H9 (cell line): ENCODE results near the gene EIF4E2. TPM values are rescaled to one million over a fixed set of nuclear protein-coding genes. Genes with fewer than 3 reads are reported as not detected.

ENCODE experiments used
- DNase-seq: peaks from one replicate; pipeline ENCODE4 v3.0.0-alpha.2; 2017
- H2AFZ ChIP-seq: one replicate; pipeline ENCODE4 v1.6.1; 2013; ENCODE audit warnings: mild to moderate bottlenecking, low read length, control low read depth, moderate library complexity
- H2AK5ac ChIP-seq: 2 replicates; pipeline ENCODE4 v1.6.1; 2013; ENCODE audit warnings: low read length, control low read depth, mixed read lengths; ENCODE audit not compliant: insufficient read length
- H2BK120ac ChIP-seq: one replicate; pipeline ENCODE4 v1.6.1; 2013; ENCODE audit warnings: low read depth, mild to moderate bottlenecking, low read length, control low read depth, inconsistent platforms; ENCODE audit not compliant: poor library complexity, severe bottlenecking
- H2BK12ac ChIP-seq: 2 replicates; pipeline ENCODE4 v1.6.1; 2013; ENCODE audit warnings: low read length, control low read depth, mixed read lengths, low read depth; ENCODE audit not compliant: insufficient read length
- H2BK15ac ChIP-seq: 2 replicates; pipeline ENCODE4 v1.6.1; 2013; ENCODE audit warnings: low read depth, low read length, control low read depth
- H2BK20ac ChIP-seq: one replicate; pipeline ENCODE4 v1.6.1; 2013; ENCODE audit warnings: low read depth, mild to moderate bottlenecking, low read length, control low read depth, inconsistent platforms; ENCODE audit not compliant: poor library complexity, severe bottlenecking
- H2BK5ac ChIP-seq: 2 replicates; pipeline ENCODE4 v1.6.1; 2013; ENCODE audit warnings: low read length, control low read depth, mixed read lengths; ENCODE audit not compliant: insufficient read length
- H3K14ac ChIP-seq: 2 replicates; pipeline ENCODE4 v1.6.1; 2013; ENCODE audit warnings: low read length, control low read depth; ENCODE audit not compliant: insufficient read depth
- H3K18ac ChIP-seq: 2 replicates; pipeline ENCODE4 v1.6.1; 2013; ENCODE audit warnings: low read depth, mild to moderate bottlenecking, mixed read lengths, low read length, control low read depth; ENCODE audit not compliant: insufficient read length
- H3K23ac ChIP-seq: 2 replicates; pipeline ENCODE4 v1.6.1; 2013; ENCODE audit warnings: low read length, control low read depth, mixed read lengths, low read depth; ENCODE audit not compliant: insufficient read length
- H3K23me2 ChIP-seq: 2 replicates; pipeline ENCODE4 v1.6.1; 2013; ENCODE audit warnings: low read depth, mild to moderate bottlenecking, mixed read lengths, low read length, control low read depth; ENCODE audit not compliant: insufficient read length, poor library complexity, severe bottlenecking
- H3K27ac ChIP-seq: 2 replicates; pipeline ENCODE4 v1.5.1; 2013; ENCODE audit warnings: low read length, control low read depth, mixed read lengths, low read depth; ENCODE audit not compliant: insufficient read length
- H3K27me3 ChIP-seq: 2 replicates; pipeline ENCODE4 v1.6.1; 2013; ENCODE audit warnings: low read length, control low read depth, inconsistent platforms; ENCODE audit not compliant: insufficient read depth
- H3K4ac ChIP-seq: 2 replicates; pipeline ENCODE4 v1.6.1; 2013; ENCODE audit warnings: low read depth, mild to moderate bottlenecking, control low read depth, inconsistent platforms, low read length, moderate library complexity
- H3K4me1 ChIP-seq: 2 replicates; pipeline ENCODE4 v1.6.1; 2013; ENCODE audit warnings: low read length, control low read depth, inconsistent platforms; ENCODE audit not compliant: insufficient read depth
- H3K4me2 ChIP-seq: 2 replicates; pipeline ENCODE4 v1.6.1; 2013; ENCODE audit warnings: low read length, control low read depth, mixed read lengths; ENCODE audit not compliant: insufficient read length, insufficient read depth
- H3K56ac ChIP-seq: 2 replicates; pipeline ENCODE4 v1.6.1; 2013; ENCODE audit warnings: low read depth, mild to moderate bottlenecking, mixed read lengths, low read length, control low read depth; ENCODE audit not compliant: insufficient read length
- H3K79me1 ChIP-seq: 2 replicates; pipeline ENCODE4 v1.6.1; 2013; ENCODE audit warnings: low read depth, mild to moderate bottlenecking, moderate library complexity, low read length, control low read depth, inconsistent platforms; ENCODE audit not compliant: insufficient read depth, poor library complexity, severe bottlenecking
- H3K79me2 ChIP-seq: 2 replicates; pipeline ENCODE4 v1.6.1; 2013; ENCODE audit warnings: low read length, control low read depth, inconsistent platforms; ENCODE audit not compliant: insufficient read depth
- H3K9ac ChIP-seq: 2 replicates; pipeline ENCODE4 v1.6.1; 2013; ENCODE audit warnings: low read length, control low read depth, mixed read lengths; ENCODE audit not compliant: insufficient read length; ENCODE audit errors: extremely low read depth
- H3K9me3 ChIP-seq: one replicate; pipeline ENCODE4 v1.6.1; 2013; ENCODE audit warnings: low read depth, low read length, inconsistent platforms; ENCODE audit not compliant: control insufficient read depth
- H3T11ph ChIP-seq: one replicate; pipeline ENCODE4 v1.6.1; 2013; ENCODE audit warnings: mild to moderate bottlenecking, low read length, control low read depth, inconsistent platforms
- H4K20me1 ChIP-seq: one replicate; pipeline ENCODE4 v1.6.1; 2013; ENCODE audit not compliant: control insufficient read depth, insufficient read length, insufficient read depth
- H4K5ac ChIP-seq: 2 replicates; pipeline ENCODE4 v1.6.1; 2013; ENCODE audit warnings: low read depth, mild to moderate bottlenecking, mixed read lengths, low read length, control low read depth; ENCODE audit not compliant: insufficient read length
- H4K8ac ChIP-seq: replicated peaks from 2 replicates; pipeline ENCODE4 v1.6.1; 2013; ENCODE audit warnings: low read length, control low read depth, mixed read lengths, low read depth; ENCODE audit not compliant: insufficient read length
- H4K91ac ChIP-seq: 2 replicates; pipeline ENCODE4 v1.6.1; 2013; ENCODE audit warnings: low read depth, mild to moderate bottlenecking, moderate library complexity, mixed read lengths, low read length, control low read depth; ENCODE audit not compliant: insufficient read length
- H3K27ac Mint-ChIP-seq, 3 experiments: 2 replicates in 2 of 3; 3 replicates in 1 of 3; pipeline ENCODE4 v1.8.0; 2020 to 2021; ENCODE audit warnings: mixed read lengths in 3 of 3, mild to moderate bottlenecking in 1 of 3, moderate library complexity in 1 of 3
- H3K27me3 Mint-ChIP-seq: 2 replicates; pipeline ENCODE4 v1.8.0; 2021; ENCODE audit warnings: low read depth, mild to moderate bottlenecking, moderate library complexity, mixed read lengths
- H3K36me3 Mint-ChIP-seq, 3 experiments: 2 replicates in 2 of 3; 3 replicates in 1 of 3; pipeline ENCODE4 v1.8.0; 2020 to 2021; ENCODE audit warnings: low read depth in 3 of 3, mixed read lengths in 3 of 3; ENCODE audit not compliant: insufficient read depth in 1 of 3
- H3K4me1 Mint-ChIP-seq, 2 experiments: 2 replicates each; pipeline ENCODE4 v1.8.0; 2020; ENCODE audit warnings: mixed read lengths in 2 of 2
- H3K4me3 Mint-ChIP-seq, 2 experiments: 2 replicates in 1 of 2; 3 replicates in 1 of 2; pipeline ENCODE4 v1.8.0; 2020 to 2021; ENCODE audit warnings: mild to moderate bottlenecking in 2 of 2, mixed read lengths in 2 of 2, moderate library complexity in 1 of 2
- H3K9me3 Mint-ChIP-seq, 2 experiments: 2 replicates in 1 of 2; 3 replicates in 1 of 2; pipeline ENCODE4 v1.8.0; 2020; ENCODE audit warnings: mild to moderate bottlenecking in 2 of 2, mixed read lengths in 2 of 2, moderate library complexity in 1 of 2
- CTCF ChIP-seq: fragments of 200-600 bp; sonication (generic); conservative IDR thresholded peaks from 3 replicates; pipeline ENCODE4 v1.8.0; 2021; ENCODE audit warnings: antibody characterized with exemption, mild to moderate bottlenecking
- WGBS: extraction: QIAGEN DNeasy Blood & Tissue Kit; methylation state at CpG from one replicate; pipeline ENCODE4 v1.1.7; 2013; ENCODE audit warnings: missing lambda C conversion rate, low lambda C conversion rate, mixed read lengths; ENCODE audit not compliant: insufficient read length; ENCODE audit errors: extremely low coverage; 5-methylcytosine and 5-hydroxymethylcytosine counted together
- total RNA-seq: library from RNA; stranded (reverse); gene quantifications from 2 replicates; pipeline ENCODE4 v1.2.1, GENCODE V29; 2021

Gene EIF4E2
- total RNA-seq, 1 experiment from 2014 or later, result 109 TPM

GRCh38 chr2:232541961-232542714 lies 8.4 kb upstream of the EIF4E2 start:
- H2BK15ac ChIP-seq, result no peak overlapping the region
- no peak for TF ChIP-seq CTCF
- H3K4me2 ChIP-seq, result no peak overlapping the region
- DNase-seq, result no peak
- no peak overlapping the region for H4K8ac ChIP-seq
- WGBS, result no CpG with 5 or more reads among the region's 9 CpGs
- H3T11ph ChIP-seq, result no peak overlapping the region
- H3K9ac ChIP-seq, result no peak overlapping the region
- no peak overlapping the region for H2AK5ac ChIP-seq
- Mint-ChIP-seq H3K27ac (peak overlapping the region in 1 of 3 experiments; percentile 9; a peak in 1 of 7 replicates), H3K36me3 (peaks cover 7 to 11% (median 8%) of the 10 kb centered on the region in 3 experiments; a peak in 6 of 7 replicates), H3K27me3 (peaks cover 5% of the 10 kb centered on the region), H3K9me3 (no peaks in the 10 kb centered on the region), H3K4me1 (peaks cover 18 to 22% of the 10 kb centered on the region in 2 experiments), H3K4me3 (no peak overlapping the region; a peak in 1 of 5 replicates)
- no peaks in the 10 kb centered on the region for H3K79me1 ChIP-seq
- no peak overlapping the region for H2BK5ac ChIP-seq
- H3K79me2 ChIP-seq, result no peaks in the 10 kb centered on the region
- no peaks in the 10 kb centered on the region for H3K23me2 ChIP-seq
- H3K18ac ChIP-seq, result no peak overlapping the region
- H3K27ac ChIP-seq, result no peak overlapping the region
- no peaks in the 10 kb centered on the region for H4K20me1 ChIP-seq
- no peak overlapping the region for H2BK20ac ChIP-seq
- H4K5ac ChIP-seq, result no peak overlapping the region
- H3K4me1 ChIP-seq, result peaks cover 4% of the 10 kb centered on the region; the same call in 1 of the 2 replicates
- no peaks in the 10 kb centered on the region; the same call in 1 of the 2 replicates for H3K27me3 ChIP-seq
- H4K91ac ChIP-seq, result no peak overlapping the region
- H3K14ac ChIP-seq, result no peak overlapping the region
- H2BK120ac ChIP-seq, result no peak overlapping the region
- no peak overlapping the region for H2AFZ ChIP-seq
- H3K23ac ChIP-seq, result no peak overlapping the region
- no peak overlapping the region for H2BK12ac ChIP-seq
- H3K4ac ChIP-seq, result no peak overlapping the region
- no peak overlapping the region for H3K56ac ChIP-seq
- H3K9me3 ChIP-seq, result no peaks in the 10 kb centered on the region
